Measurements from ENCODE around the gene AUTS2.
A peak's percentile ranks its signal among the peaks of the same experiment; 100 is the strongest.

The AUTS2 gene

GRCh38 chr7:70420381-70420662 is 822.0 kb downstream of the AUTS2 start:
- DNase-seq (ENCODE audit: low spot score) = no peak

DNA sequence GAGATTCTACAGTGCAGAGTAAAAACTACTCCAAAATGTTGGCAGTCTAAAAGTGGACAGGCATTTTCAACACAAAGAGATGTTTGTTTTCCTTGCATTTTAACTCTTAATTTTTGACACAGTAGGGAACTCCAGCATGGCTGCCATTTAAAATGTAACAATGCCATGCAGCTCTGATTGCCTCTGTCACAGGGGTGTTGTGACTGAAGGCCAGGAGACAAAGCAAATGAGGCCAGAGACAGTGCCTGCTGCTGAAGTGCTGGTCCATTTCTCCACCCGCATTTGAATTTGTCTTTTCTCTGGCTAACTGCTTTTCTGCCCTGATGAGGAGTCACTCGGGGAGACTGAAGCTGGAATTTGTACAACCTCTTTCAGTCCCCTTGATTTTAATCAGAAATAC is 823.0 kb downstream of the AUTS2 start:
- DNase-seq (ENCODE audit: low spot score) = no peak

GRCh38 chr7:70426249-70426880 is 828.1 kb downstream of the AUTS2 start:
- no peak for DNase-seq (ENCODE audit: low spot score)

DNA sequence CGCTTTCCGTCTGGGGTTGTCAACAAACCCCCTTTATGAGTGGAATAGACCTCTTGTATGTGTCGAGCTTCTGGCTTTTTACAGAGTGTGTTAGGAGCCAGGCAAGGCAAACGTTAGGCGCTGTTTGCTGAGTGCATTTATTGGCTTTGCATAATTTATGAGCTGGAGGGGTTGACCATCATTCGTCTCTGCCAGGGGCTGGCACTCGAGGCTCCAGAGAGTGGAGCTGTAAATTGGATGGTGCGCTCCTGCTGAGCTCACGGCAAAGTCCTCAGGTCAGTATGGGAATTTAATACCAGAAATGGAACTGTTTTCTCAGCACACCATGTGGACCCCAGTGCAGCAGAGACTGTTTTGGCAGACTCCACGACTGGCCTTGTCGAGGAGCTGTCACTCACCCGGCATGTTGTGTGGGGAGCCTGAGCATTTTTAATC is 834.3 kb downstream of the AUTS2 start:
- no peak for DNase-seq (ENCODE audit: low spot score)

GRCh38 chr7:70434376-70434775 is 836.1 kb downstream of the AUTS2 start:
- peak; percentile 4 for DNase-seq (ENCODE audit: low spot score)

- DNase-seq (ENCODE audit: low spot score) = no peak
These were observed 836.5 kb downstream of the AUTS2 start for GRCh38 chr7:70434821-70435220.

GRCh38 chr7:70435634-70436033 is 837.4 kb downstream of the AUTS2 start:
- DNase-seq (ENCODE audit: low spot score) = no peak

- DNase-seq (ENCODE audit: low spot score) = no peak
These were observed 838.6 kb downstream of the AUTS2 start for GRCh38 chr7:70436790-70437350.

DNA sequence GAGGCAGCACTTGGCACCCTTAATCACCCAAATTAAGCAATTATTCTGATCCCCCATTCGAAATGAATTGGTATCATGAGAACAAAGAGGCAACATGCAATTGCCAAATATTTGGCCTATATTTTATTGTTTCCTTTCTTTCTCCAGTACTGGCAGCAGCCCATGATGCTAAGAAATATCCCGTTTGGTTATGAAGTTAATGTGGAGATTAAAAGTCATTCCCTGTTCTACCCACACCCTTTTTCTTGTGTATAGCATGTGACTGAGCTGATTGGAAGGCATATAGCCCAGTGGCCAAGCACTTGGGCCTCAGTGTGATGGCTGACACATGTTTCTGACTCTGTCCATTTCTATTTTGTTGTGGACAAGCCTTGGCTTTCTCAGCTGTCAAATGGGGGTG is 841.4 kb downstream of the AUTS2 start:
- DNase-seq (ENCODE audit: low spot score) = no peak

DNA sequence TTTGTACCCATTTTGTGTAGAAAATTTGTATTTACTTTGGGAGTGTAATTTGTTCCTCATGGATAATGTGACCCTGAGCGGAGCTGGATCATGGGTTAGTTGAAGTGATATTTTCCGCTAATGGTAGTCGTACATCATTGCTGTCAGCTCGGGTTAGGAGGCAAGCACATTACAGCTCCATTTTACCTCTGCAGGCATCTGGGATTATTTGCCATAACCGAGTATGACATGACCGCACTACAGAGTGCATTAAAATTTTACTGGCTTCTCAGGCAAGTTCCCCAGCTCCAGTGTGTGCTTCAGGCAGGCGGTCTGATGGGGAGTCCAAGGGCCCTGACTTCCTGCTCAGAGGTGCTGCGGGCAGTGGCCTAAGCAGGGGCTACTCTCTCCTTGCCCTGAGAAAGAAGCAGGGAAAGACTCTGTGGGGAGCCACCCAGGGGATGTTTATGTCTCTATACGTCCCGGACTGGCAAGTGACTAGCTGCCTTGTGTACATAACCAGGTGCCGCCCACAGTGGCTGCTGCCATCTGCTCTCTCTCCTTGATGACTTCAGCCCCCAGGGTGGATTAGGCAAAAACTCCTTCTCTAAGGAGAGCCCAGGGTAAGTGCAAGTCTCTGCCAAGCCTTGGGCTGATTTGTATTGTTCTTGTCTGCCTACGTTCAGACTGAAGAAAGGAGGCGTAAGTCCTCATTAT is 848.3 kb downstream of the AUTS2 start:
- no peak for DNase-seq (ENCODE audit: low spot score)

DNA sequence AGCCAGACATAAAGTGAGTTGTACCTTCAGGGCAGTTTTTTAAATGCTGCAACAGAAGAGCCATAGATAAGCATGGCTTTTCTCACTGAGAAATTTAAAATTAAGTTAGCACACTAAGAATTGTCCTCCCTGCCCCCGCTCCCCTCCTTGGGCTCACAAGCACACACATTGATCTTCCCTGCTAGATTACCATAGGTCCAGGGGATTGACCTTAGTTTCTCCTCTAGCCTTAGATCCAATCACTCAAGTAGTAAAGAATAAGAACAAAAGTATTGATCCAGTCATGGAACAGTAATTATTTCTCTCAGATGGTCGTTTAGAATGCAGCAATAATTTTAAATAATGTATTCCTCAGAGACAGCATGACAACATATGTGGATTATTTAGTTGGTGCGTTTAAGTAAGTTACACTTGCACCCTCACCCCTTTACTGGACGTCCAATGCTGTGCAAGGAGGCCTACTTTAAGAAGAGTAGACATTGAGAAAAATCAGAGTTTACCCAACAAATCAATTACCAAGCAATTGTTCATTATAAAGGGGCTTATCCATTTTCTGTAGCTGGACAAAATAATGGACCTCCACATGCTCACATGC is 850.1 kb downstream of the AUTS2 start:
- no peak for DNase-seq (ENCODE audit: low spot score)

GRCh38 chr7:70450731-70451130 is 852.5 kb downstream of the AUTS2 start:
- no peak for DNase-seq (ENCODE audit: low spot score)

DNA sequence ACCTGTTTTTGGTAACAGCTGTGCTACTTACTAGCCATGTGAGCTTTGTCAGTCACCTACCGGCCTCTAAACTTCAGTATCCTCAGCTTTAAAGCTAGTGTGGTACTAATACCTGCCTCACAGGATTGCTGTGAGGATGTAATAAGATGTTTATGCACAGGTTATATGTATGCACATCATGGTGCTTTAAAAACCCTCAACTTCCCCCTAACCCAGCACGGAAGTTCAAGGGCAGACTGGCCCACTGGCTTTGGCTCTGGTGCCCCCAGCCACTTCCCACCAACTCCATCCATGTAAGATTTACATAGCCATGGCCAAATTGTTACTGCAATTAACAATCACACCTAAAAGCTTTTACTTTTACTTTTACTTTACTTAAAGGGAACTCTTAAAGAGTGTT is 857.6 kb downstream of the AUTS2 start:
- DNase-seq (ENCODE audit: low spot score) = no peak

- DNase-seq (ENCODE audit: low spot score) = no peak
These were observed 858.4 kb downstream of the AUTS2 start for GRCh38 chr7:70456719-70457118.

- no peak for DNase-seq (ENCODE audit: low spot score)
These were observed 859.2 kb downstream of the AUTS2 start for GRCh38 chr7:70457482-70457881.

- no peak for DNase-seq (ENCODE audit: low spot score)
These were observed 859.8 kb downstream of the AUTS2 start for GRCh38 chr7:70457883-70458680.

- no peak for DNase-seq (ENCODE audit: low spot score)
These were observed 860.5 kb downstream of the AUTS2 start for GRCh38 chr7:70458745-70459144.

DNA sequence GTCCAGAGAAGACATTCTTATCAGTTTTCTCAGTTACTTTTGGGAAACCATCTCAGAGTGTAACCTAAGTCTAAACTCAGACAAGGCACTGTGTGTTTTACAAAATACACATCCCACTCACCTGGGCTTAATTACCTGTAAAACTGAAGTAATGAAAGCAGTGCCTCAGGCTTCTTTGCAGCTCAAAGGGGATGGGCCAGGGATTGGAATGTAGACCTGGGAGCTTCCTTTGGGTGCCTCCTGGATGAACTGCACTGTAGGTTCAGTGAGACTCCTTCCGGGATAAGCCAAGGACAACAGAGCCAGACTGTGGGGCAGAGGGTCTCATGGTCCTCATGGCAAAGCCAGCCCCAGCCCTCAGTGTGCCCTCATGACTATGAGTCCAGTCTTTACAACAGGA is 861.3 kb downstream of the AUTS2 start:
- no peak for DNase-seq (ENCODE audit: low spot score)

DNA sequence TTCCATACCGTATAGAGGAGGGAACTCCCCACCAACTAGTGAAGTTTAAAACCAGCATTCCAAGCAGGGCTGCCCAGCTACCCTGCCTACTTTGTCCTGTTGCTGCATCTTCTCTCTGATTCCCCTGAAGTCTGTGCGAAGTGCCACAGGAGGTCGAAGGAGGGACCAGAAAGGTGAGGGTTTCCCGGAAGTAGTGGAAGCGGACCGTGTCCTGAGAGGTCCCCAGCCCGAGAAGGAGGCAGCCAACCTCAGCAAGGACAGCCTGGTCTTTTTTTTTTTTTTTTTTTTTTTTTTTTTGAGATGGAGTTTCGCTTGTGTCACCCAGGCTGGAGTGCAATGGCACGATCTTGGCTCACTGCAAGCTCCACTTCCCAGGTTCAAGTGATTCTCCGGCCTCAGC is 861.8 kb downstream of the AUTS2 start:
- no peak for DNase-seq (ENCODE audit: low spot score)

GRCh38 chr7:70460562-70460961 is 862.3 kb downstream of the AUTS2 start:
- DNase-seq (ENCODE audit: low spot score) = no peak

- no peak for DNase-seq (ENCODE audit: low spot score)
These were observed 865.2 kb downstream of the AUTS2 start for GRCh38 chr7:70463352-70463938.

DNA sequence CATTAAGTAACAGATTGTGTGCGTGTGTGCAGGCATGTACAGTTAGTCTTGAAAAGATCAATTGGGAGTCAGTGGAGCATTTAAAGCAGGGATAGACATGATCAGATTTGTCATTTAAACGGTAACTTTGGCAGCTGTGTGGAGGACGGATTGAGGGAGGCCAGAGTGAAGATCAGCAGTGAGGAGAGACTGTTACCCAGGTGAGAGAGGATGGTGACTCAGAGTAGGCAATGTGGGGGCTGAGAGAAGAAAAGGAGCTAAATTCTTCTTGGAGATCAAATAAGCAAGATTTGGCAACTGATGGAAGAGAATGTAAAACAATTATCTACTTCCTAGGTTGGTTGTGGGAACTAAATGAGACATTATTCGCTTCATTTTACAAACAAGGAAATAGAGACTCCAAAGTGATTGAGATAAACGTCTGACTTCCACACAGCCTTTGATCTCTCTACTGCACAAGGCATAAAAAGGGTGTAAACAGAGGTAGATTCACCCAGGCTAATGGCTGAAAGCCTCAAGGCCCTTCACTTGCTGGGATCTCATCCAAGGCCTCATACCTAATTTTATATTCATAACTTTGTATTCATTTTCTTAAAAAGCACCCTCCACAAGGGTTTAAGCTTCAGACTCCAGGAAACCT is 868.6 kb downstream of the AUTS2 start:
- DNase-seq (ENCODE audit: low spot score) = no peak
